ENCODE results near the gene TSPAN9. TPM values are rescaled to one million over a fixed set of nuclear protein-coding genes. Genes with fewer than 3 reads are reported as not detected.

The TSPAN9 gene
- total and polyA plus RNA-seq, 2 of the 4 experiments (the other 2 are of a cell fraction): 17.7 to 39.1 TPM

DNA sequence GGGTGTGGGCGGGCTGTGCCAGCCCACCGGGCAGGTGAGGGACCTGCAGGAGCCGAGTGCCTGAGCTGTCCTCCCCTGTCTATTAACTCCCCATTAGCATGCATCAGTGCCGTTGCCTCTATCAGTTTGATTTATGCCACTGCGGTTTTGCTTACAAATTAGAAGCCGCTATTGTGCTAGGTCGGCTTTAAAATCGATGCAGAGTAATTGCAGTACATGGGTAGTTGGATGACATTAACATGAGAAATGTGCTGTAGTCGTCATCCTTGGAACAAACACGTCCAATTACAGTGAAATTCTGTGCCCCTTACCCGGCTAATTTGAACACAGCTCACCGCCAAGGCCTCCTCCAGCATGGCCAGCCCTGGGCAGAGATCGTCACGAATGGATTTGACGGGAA is 145.8 kb downstream of the TSPAN9 start:
- in situ Hi-C loops (cut with MboI; ENCODE audit: low sequenced_read_pairs) (no loop called here), intact Hi-C loops (cut with micrococcal nuclease) (no loop called here), dilution Hi-C loops (cut with HindIII; ENCODE audit: low sequenced_read_pairs, unreplicated experiment) (no loop called here)
- no peak overlapping the region for H4K91ac ChIP-seq (ENCODE audit: insufficient read depth, low read depth, low read length)
- no peak overlapping the region for H2AK5ac ChIP-seq (ENCODE audit: low read depth, low read length)
- 85% methylated on average over 4 of the region's 15 CpGs; no CpG with 5 or more reads in 1 of the 2 experiments for WGBS, 2 experiments (ENCODE audit: extremely low coverage in 2 of 2, insufficient read length in 1 of 2)
- no peak overlapping the region for H3K14ac ChIP-seq (replicated peaks; ENCODE audit: low read depth, low read length)
- H3K18ac ChIP-seq (ENCODE audit: low read depth, low read length): no peak overlapping the region
- no peak overlapping the region for H3K4me3 ChIP-seq (ENCODE audit: insufficient read depth, low read depth, low read length)
- no peak overlapping the region for H4K5ac ChIP-seq (ENCODE audit: low read depth, low read length)
- H2BK20ac ChIP-seq (ENCODE audit: low read depth, low read length): no peak overlapping the region
- H3K4me2 ChIP-seq (ENCODE audit: low read depth, low read length): no peak overlapping the region
- H3K9me1 ChIP-seq (ENCODE audit: insufficient read depth, low read length): peaks cover 15% of the 10 kb centered on the region
- peaks cover 3% of the 10 kb centered on the region; the same call in 1 of the 2 replicates for H4K20me1 ChIP-seq (ENCODE audit: insufficient read depth, low read length)
- no peak overlapping the region for H2AK9ac ChIP-seq (replicated peaks; ENCODE audit: low read depth, low read length, poor library complexity)
- TF ChIP-seq NFE2L2 (IDR thresholded peaks at IDR 0.05; ENCODE audit: low read depth, low read length): no peak
- TF ChIP-seq BHLHE40 (IDR thresholded peaks at IDR 0.05; ENCODE audit: low read depth, low read length): no peak
- TF ChIP-seq, protein P1, sequence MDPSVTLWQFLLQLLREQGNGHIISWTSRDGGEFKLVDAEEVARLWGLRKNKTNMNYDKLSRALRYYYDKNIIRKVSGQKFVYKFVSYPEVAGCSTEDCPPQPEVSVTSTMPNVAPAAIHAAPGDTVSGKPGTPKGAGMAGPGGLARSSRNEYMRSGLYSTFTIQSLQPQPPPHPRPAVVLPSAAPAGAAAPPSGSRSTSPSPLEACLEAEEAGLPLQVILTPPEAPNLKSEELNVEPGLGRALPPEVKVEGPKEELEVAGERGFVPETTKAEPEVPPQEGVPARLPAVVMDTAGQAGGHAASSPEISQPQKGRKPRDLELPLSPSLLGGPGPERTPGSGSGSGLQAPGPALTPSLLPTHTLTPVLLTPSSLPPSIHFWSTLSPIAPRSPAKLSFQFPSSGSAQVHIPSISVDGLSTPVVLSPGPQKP (IDR thresholded peaks at IDR 0.05; ENCODE audit: borderline replicate concordance, low read depth, low read length): no peak
- H3K27me3 ChIP-seq (ENCODE audit: control insufficient read depth, insufficient read depth, low read length): no peaks in the 10 kb centered on the region
- H3K4ac ChIP-seq (ENCODE audit: low read depth, low read length): no peak overlapping the region
- H3K23ac ChIP-seq (ENCODE audit: low read depth, low read length): no peak overlapping the region
- H3K9ac ChIP-seq (ENCODE audit: low read depth, low read length): no peak overlapping the region
- H3K36me3 ChIP-seq (ENCODE audit: control insufficient read depth, insufficient read depth, low read length): no peaks in the 10 kb centered on the region
- ATAC-seq (ENCODE audit: low read depth) (no peak), DNase-seq (no peak)
- no peak overlapping the region for H3K56ac ChIP-seq (ENCODE audit: extremely low read depth, insufficient read depth, low read length)
- no peak overlapping the region for H2AFZ ChIP-seq (replicated peaks; ENCODE audit: low read length, poor library complexity)
- ChIA-PET CTCF (no interaction called here), POLR2A (ENCODE audit: unreplicated experiment) (no interaction called here)
- peaks cover 0 to 10% of the 10 kb centered on the region in 2 experiments; a peak in 2 of 4 replicates for H3K79me1 ChIP-seq (ENCODE audit: low read depth in 1 of 2, low read length in 2 of 2)
- no peak overlapping the region for H3K27ac ChIP-seq (ENCODE audit: insufficient read depth, low read length)
- BruUV-seq (replicated peaks): no TSS peak
- H2BK15ac ChIP-seq (ENCODE audit: low read depth, low read length): no peak overlapping the region
- H2BK5ac ChIP-seq (ENCODE audit: low read depth, low read length, poor library complexity, severe bottlenecking): no peak overlapping the region
- no peak overlapping the region for H4K8ac ChIP-seq (ENCODE audit: low read depth in 2 of 2, low read length in 2 of 2)
- H2BK120ac ChIP-seq (ENCODE audit: low read depth, low read length): no peak overlapping the region
- H3K4me1 ChIP-seq (ENCODE audit: control insufficient read depth, insufficient read depth, low read length): peaks cover 25% of the 10 kb centered on the region
- H3K9me3 ChIP-seq (ENCODE audit: control insufficient read depth, insufficient read depth, low read length): no peaks in the 10 kb centered on the region
